HG02852 (cell line): ENCODE results near the gene SPATA2L.

Experiments
- ATAC-seq: cut with Tn5 transposase; IDR thresholded peaks from one replicate; pipeline ENCODE4 v1.9.1; 2021; ENCODE audit warnings: mild to moderate bottlenecking, moderate library complexity; ENCODE audit not compliant: unreplicated experiment

SPATA2L gene, protein sequence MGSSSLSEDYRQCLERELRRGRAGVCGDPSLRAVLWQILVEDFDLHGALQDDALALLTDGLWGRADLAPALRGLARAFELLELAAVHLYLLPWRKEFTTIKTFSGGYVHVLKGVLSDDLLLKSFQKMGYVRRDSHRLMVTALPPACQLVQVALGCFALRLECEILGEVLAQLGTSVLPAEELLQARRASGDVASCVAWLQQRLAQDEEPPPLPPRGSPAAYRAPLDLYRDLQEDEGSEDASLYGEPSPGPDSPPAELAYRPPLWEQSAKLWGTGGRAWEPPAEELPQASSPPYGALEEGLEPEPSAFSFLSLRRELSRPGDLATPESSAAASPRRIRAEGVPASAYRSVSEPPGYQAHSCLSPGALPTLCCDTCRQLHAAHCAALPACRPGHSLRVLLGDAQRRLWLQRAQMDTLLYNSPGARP

DNA sequence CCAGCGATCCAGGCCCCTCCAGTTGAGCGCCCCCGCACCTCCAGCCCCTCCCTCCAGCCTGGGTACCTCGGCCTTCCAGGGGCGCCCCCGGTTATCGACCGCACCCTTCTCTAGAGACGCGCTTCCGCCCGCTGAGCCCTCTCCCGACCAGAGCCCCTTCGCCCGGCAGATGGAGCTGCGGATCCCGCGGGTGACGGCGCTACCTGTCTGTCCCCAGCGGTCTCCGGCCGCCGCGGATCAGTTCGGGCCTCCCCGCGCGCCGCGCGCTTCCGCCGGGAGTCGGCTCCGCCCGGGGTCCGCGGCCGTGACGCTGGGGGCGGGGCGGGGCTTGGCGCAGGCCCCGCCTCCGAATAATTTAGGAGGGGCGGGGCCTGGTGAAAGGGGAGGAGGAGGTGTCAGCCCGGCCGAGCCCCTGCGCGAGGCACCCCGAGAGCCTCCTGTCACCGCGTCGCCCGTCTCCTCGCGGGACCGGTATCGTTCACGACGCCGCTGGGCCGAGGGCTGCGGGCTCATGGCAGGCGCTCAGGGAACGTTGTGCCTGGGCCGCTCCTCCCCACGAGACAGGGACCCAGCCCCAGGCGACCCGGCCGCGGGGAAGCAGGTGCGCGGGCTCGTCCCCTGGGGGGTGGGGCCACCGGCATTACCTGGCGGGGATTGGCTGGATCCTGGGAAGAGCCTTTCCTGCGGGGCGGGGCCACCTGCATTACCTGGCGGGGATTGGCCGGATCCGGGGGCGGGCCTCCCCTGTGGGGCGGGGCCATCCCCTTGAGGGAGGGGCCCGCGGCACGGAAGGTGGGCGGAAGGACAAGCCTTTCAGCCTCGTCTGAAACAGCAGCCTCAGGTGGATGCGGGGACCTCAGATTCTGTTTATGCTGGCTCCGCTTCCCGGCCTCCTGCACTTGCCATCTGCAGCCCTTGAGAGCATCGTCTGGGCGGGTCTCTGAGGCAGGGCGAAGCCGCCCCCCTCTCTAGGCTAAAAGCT lies at the start of gene SPATA2L:
Gene SPATA2L (minus strand): TSS at position 281 of the 982 bp plus-strand sequence. CDS start 473 bp downstream, outside the sequence.
- peak; percentile 68 for ATAC-seq

DNA sequence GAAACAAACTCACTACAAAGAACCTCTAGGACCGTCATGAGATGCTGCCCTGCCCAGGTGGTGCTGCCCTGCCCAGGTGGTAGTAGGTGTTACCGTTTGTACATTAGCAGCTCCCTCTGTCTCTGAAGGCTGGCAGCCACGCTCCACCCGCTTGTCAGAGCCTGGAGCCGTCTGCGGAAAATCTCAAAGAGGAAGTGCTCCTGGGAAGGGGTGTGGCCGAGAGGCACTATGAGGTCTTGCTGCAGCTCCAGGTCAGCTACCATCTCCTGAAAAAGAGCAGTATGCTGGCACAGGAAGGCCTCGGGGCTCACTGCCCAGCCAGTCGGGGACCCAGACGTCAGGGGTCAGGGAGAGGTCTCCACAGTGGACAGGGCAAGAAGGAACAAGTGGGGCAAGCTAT lies 48.1 kb upstream of the SPATA2L start:
- ATAC-seq, result no peak

DNA sequence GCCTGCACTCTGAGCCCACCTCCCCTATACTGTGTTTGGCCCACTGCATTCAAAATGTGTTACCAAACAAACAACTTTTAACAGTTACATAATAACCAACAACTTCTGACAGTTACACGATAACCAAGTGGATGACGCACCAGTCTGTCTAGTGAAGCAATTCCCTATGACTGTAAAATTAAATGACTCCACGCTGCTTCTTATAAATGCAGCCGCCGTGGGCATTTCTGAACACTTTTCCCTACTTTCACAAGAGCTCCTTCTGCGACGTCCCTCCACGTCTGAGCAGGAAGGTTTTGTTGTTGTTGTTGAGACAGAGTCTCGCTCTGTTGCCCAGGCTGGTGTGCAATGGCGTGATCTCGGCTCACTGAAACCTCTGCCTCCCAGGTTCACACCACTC lies 47.4 kb upstream of the SPATA2L start:
- no peak for ATAC-seq

DNA sequence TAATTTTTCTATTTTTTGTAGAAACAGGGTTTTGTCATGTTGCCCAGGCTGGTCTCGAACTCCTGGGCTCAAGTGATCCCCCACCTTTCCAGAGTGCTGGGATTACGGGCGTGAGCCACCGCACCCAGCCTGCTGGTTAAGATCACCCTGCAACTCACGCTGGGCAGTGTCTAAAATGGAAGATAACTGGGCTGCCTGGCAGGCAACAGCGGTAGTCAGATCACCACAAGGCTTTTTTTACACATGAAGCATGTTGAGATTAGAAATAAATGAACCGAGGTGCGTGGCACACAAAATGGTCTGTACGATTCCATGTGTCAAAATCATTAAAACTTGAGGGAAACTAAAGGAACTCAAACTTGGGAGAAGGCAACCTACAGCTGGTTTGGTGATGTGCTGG lies 46.6 kb upstream of the SPATA2L start:
- ATAC-seq, result no peak

DNA sequence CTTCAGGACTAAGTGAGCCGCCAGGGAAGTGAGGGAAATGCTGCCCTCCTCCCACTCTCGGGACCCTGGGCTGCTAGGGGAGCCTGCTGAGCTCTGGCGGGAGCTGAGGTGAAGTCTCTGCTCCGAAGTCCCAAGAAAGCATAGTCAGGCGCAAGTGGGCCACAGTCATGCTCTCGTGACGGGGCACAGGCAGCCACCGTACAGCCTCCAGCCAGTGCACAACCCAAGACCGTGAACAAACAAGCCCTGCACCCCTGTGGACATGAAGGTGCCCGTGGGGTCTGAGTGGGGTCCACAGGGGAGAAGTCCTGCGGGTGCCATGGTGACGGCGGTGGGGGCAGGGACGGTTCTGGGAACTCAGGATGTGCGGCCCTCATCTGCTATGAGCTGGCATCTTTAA lies 44.5 kb upstream of the SPATA2L start:
- no peak for ATAC-seq

DNA sequence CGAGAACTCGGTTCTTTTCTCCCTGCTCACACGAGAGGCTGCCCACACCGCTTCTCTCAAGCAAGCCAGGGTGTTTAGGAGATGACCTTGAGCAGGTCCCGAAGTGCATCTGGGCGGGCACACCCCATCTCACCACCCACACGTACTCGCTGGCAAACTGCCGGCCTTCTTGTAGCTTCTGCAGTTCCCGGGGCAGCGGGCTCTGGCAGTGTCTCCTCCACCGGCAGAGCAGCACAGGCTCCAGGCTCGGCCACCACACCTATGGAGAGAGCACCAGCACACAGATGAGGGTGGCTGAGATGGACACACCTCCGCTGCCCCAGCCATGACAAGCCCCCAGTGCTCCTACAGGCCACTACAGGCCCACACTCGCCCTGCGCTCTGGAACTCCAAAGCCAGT lies 43.3 kb upstream of the SPATA2L start:
- ATAC-seq, result no peak

DNA sequence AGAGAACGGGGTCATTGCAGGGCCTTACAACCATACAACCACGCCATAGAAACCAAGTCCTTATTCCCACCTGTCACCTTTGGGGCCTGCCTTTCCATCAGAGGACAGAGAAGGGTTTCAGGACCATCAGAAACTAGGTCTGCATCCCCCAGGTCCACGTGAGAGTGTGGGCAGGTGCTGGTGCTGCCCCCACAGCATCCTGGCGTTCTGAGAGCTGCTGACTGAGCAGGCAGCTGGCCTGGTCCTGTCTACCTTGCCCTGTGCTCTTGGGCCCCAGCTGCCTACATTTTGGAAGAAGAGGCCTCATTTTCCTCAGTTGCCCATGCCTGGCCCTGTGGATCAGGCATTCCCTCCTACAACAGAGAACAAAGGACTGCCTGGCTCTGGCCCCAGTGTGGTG lies 41.4 kb upstream of the SPATA2L start:
- ATAC-seq, result no peak

DNA sequence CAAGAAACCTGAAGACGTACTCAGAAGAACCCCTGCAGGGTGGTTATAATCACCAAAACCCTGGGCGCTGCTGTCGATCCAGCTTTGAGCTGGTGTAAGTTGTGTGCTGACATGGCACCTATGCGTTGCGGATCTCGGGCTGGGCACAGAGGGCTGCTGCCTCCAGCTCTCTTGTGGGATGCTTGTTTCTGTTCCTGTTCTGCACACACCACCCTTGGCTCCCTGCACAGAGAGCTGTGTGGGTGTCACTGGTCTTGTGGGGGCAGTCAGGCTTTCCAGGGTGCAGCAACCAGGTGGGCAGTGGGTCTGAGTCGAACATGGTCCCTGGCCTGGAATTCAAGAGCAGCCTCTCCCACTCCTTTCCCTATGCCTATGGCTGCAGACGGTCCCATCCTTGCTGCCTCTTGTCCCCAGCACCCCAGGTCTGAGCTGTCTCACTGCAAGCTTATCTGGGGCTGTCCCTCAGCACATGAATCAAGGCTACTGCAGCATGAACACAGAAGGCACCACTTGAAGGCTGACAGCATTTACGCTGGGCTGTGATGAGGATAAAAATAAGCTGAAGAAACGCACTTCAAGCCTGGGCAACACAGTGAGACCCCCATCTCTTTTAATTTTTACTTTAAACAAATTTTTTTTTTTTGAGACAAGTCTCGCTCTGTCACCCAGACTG lies 40.0 kb upstream of the SPATA2L start:
- ATAC-seq, result no peak

DNA sequence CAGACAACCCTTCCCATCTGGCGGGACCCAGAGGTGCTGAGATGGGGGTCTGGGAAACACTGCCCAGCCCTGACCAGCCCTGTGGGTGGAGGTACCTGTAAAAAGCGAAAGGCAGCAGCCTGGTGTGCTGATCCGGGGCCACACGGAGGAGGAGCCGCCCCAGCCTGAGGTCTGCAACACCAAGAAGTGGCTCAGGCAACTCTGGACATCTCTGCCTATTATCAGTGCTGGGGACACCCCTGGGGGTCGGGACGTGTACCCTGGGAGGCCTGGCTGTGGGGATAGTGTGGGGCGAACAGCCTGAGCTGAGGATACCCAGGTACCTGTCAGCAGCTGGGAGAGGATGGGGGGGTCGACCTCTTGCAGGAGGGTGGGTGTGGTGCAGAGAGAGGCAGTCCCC lies 37.9 kb upstream of the SPATA2L start:
- ATAC-seq, result no peak

DNA sequence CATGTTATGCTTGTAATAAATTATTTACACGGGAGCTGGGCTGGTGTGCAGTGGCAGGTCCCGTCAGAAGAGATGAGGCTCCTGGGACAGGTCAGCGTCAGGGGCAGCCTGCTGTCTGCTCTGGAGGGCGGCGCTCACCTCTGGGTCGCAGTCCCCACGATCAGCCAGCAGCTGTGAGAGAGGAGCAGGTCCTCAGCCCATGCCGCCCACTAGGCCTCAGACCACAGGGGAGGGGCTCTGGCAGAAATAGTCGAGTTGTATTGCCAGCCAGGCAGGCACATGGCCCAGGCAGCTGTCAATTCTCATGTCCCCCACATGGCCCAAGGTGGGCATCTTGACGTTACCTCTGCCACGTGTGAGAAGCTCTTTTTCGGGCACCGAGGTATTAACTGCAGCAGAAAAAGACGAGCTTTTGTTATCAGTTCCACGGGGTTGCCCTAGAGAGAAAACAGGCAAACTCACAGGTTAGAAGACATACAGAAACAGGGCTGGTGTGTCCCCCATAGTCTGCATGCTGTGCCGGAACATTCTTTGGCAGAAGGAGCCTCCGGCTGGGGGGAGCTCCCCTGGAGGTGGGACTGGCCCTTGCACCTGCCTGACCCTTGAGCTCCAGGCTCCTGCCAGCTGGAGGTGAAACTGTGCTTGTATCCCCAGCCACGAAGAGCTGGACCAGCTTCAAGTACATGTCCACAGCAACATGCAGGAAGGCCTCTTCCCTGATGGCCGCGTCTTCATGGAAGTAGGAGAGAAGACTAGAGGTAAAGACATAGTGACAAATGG lies 37.2 kb upstream of the SPATA2L start:
- no peak for ATAC-seq

DNA sequence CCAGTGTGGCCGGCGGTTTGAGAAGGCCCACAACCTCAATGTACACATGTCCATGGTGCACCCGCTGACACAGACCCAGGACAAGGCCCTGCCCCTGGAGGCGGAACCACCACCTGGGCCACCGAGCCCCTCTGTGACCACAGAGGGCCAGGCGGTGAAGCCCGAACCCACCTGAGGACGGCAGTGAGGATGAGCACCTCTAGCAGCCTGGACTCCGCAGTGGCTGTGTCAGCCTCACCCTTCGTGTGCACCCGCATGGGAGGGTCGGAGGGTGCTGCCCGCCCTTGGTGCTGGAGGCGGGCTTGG lies 36.5 kb upstream of the SPATA2L start:
- no peak for ATAC-seq

DNA sequence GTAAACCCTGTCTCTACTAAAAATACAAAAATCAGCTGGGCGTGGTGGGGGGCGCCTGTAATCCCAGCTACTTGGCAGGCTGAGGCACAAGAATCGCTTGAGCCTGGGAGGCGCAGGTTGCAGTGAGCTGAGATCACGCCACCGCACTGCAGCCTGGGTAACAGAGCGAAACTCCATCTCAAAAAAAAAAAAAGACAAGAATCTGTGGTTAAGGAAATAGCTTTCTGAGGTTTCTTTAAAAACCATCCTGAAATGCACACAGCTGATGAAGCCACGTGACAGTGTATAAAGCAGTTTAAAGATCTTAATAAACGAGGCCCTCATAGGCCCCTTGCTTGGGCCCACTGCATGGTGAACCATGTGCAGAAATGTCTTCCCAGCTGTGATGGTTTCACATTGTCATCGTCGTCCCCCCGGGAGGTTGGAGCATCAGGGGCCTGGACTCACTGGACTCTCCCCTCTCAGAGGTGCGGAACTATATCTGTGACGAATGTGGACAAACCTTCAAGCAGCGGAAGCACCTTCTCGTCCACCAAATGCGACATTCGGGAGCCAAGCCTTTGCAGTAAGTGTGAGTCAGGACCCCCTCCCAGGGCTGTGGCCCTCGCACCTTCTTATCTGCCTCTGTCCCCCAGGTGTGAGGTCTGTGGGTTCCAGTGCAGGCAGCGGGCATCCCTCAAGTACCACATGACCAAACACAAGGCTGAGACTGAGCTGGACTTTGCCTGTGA lies 36.0 kb upstream of the SPATA2L start:
- ATAC-seq, result no peak

DNA sequence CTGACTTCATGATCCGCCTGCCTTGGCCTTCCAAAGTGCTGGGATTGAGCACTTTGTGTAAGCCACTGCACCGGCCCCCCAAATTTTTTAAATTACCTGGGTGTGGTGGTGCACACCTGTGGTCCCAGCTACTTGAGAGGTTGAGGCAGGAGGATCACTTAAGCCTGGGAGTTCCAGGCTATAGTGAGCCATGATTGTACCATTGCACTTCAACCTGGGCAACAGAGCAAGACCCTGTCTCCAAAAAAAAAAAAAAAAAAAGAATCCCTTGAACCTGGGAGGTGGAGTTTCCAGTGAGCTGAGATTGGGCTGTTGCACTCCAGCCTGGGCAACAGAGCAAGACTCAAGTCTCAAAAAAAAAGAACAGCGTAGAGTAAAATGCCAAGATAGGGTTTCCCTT lies 35.0 kb upstream of the SPATA2L start:
- ATAC-seq, result no peak

DNA sequence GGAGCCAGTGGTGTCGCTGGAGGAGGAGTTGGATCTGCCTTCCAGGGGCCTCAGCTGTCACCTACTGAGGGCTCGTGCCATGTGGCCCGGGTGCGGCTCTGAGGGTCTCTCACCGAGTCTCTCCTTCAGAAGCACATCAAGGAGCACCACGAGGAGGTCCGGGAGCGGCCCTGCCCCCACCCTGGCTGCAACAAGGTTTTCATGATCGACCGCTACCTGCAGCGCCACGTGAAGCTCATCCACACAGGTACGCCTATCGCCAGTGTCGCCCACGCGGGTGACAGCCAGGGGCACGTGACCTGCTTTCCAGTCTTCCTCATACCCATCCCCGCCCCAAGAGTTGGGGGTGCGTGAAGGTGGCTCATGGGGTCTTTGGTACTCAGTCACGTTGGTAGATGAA lies 32.3 kb upstream of the SPATA2L start:
- no peak for ATAC-seq

DNA sequence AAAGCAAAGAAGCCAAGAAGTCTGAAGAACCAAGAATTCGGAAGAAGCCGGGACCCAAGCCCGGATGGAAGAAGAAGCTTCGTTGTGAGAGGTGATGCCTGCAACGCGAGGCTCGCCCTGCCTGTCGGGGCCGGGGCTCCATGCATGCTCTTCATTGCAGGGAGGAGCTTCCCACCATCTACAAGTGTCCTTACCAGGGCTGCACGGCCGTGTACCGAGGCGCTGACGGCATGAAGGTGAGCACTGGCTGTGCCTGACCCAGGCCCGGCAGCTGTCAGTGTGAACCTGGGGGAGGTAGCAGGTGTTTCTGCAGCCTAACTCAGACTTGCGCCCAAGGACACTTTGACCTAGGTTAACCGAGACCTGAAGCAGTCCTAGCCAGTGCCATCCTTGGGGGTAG lies 31.8 kb upstream of the SPATA2L start:
- no peak for ATAC-seq

DNA sequence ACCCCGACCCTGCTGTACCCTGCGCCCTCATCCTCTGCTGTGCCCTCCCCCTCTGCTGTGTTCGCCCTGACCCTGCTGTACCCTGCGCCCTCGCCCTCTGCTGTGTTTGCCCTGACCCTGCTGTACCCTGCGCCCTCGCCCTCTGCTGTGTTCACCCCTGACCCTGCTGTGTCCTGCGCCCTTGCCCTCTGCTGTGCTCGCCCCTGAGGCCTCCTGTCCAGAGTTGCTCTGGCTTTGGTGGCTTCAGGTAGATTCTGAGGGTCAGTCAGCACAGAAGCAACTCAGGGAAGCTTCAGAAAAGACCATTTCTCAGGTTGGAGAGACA lies 31.4 kb upstream of the SPATA2L start:
- no peak for ATAC-seq

DNA sequence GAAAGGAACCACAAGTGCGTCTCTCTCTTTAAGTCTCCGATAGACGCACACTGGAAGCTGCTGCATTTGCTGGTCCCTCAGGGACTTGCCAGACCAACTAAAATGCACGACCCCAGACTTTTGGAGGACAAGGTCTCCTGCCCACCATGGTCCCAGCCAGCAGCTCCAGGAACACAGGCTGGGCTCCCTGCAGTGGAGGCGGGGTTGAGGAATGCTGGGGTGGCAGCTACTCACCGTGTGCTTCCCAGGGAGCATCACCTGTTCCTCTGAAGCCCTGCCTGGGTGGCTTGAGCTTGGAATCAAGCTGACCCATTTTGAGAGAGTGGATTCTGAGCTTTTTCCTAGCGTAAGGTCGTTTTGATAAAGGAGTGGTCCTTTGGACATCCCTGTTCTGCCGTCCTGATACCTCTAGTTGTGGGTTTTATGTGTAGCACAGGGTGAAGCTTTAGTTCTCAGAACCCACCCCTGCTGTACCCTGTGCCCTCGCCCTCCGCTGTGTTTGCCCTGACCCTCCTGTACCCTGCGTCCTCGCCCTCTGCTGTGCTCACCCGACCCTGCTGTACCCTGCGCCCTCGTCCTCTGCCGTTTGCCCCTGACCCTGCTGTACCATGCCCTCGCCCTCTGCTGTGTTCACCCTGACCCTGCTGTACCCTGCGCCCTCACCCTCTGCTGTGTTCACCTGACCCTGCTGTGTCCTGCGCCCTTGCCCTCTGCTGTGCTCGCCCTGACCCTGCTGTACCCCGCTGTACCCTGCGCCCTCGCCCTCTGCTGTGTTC lies 30.8 kb upstream of the SPATA2L start:
- no peak for ATAC-seq

DNA sequence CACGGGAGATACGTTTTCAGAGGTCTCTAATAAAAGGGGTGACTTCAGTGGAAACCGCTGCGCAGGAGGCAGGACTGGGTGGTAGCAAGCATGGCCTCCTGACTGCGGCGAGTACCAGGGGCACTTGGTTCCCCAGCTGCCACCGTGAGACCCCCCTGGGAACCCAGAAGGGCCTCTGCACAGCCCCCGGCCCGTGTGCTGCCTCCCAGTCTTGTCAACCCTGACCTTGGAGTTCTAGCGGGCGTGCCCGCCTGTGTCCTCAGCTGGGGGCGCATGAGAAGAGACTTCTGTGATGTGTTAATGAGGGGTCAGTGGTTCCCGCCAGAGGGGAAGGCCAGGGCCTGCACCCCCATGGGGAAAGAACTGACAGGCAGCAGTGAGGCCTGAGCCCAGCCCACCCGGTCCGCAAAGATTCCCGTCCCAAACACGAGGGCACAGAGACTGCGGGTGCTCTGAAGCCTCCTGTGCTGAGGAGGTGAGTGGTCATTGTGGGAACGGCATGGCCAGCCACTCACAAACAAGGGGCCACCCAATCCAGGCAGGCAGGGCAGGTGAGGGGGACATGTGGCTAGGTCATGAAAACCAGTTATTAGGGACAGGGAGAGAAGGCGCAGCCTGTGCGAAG lies 29.2 kb upstream of the SPATA2L start:
- ATAC-seq, result no peak
